Activated naive CD8-positive, alpha-beta T cell (primary cell): Measurements from ENCODE around the gene INTS13.
"Not testable (repeated sequence)": the region's sequence is repeated elsewhere in the genome, so short reads cannot be mapped to it uniquely, and the experiment has no call there.

Experiments used
- H3K27ac Mint-ChIP-seq: one replicate; pipeline ENCODE4 v1.8.0; 2021; ENCODE audit warnings: mixed read lengths
- H3K27me3 Mint-ChIP-seq: one replicate; pipeline ENCODE4 v1.8.0; 2021; ENCODE audit warnings: mixed read lengths
- H3K36me3 Mint-ChIP-seq: one replicate; pipeline ENCODE4 v1.8.0; 2021; ENCODE audit warnings: mixed read lengths
- H3K4me1 Mint-ChIP-seq: one replicate; pipeline ENCODE4 v1.8.0; 2021; ENCODE audit warnings: low read depth, mixed read lengths
- H3K4me3 Mint-ChIP-seq: one replicate; pipeline ENCODE4 v1.8.0; 2021; ENCODE audit warnings: mild to moderate bottlenecking, mixed read lengths
- H3K9me3 Mint-ChIP-seq: one replicate; pipeline ENCODE4 v1.8.0; 2021; ENCODE audit warnings: low read depth, mixed read lengths

The INTS13 gene, protein sequence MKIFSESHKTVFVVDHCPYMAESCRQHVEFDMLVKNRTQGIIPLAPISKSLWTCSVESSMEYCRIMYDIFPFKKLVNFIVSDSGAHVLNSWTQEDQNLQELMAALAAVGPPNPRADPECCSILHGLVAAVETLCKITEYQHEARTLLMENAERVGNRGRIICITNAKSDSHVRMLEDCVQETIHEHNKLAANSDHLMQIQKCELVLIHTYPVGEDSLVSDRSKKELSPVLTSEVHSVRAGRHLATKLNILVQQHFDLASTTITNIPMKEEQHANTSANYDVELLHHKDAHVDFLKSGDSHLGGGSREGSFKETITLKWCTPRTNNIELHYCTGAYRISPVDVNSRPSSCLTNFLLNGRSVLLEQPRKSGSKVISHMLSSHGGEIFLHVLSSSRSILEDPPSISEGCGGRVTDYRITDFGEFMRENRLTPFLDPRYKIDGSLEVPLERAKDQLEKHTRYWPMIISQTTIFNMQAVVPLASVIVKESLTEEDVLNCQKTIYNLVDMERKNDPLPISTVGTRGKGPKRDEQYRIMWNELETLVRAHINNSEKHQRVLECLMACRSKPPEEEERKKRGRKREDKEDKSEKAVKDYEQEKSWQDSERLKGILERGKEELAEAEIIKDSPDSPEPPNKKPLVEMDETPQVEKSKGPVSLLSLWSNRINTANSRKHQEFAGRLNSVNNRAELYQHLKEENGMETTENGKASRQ

GRCh38 chr12:26937863-26938700 lies at the start of gene INTS13, which contains the start of gene FGFR1OP2:
Gene INTS13, minus strand, starts transcription at chr12:26937981. Its CDS starts 1,178 bp downstream, at chr12:26936803.
Gene FGFR1OP2, plus strand, starts transcription at chr12:26938470. Its CDS starts 15,689 bp downstream, at chr12:26954159.
- Mint-ChIP-seq H3K27me3 (no peaks in the 10 kb centered on the region), H3K4me1 (peaks cover 62% of the 10 kb centered on the region), H3K9me3 (no peaks in the 10 kb centered on the region), H3K36me3 (peaks cover under 1% of the 10 kb centered on the region), H3K27ac (peak within 1 kb of the TSS; percentile 91), H3K4me3 (peak within 1 kb of the TSS; percentile 97)

DNA sequence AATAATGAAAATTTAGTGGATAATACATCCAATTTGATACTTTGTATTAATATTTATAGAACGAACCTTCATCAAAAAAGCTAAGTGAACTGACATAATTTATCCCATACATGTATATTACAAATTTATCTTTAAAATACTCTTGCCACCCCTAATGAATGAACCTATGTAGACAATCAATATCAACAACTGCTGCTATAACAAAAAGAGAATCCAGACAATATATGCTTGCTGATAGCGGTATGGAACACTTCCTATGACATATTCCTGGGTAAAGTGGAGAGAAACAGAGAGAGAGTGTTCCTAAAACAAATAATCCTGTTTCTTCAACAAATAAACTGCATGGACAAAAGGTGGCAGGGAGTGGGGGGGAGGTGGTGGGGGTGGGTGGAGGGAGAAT lies 45.1 kb upstream of the INTS13 start:
- no peaks in the 10 kb centered on the region for H3K27me3 Mint-ChIP-seq

DNA sequence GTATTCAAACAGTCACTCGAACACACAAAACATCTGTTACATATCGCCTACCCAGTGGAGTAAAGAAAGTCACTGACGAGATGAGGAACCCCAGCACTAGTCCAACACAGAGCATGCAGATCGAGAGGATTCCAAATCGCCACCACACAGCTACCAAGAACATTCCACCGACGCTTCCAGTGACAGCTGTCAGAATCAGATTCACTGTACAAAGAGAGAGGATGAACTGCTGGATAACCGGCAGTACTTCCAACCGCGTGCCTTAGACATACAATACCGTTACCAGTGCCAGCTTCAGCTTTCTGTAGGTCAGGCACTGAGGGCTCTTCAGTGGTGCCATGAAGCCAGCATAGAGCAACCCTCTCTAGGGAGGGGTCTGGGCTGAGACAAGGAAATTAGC lies 42.0 kb upstream of the INTS13 start:
- H3K27ac Mint-ChIP-seq: peak overlapping the region; percentile 54
- peaks cover 21% of the 10 kb centered on the region for H3K36me3 Mint-ChIP-seq

More for the DNA sequence above, 45.1 kb upstream of the INTS13 start:
- no peak overlapping the region for H3K4me3 Mint-ChIP-seq
- peaks cover 32% of the 10 kb centered on the region for H3K36me3 Mint-ChIP-seq
- no peaks in the 10 kb centered on the region for H3K9me3 Mint-ChIP-seq
- no peak overlapping the region for H3K27ac Mint-ChIP-seq
- no peaks in the 10 kb centered on the region for H3K4me1 Mint-ChIP-seq

DNA sequence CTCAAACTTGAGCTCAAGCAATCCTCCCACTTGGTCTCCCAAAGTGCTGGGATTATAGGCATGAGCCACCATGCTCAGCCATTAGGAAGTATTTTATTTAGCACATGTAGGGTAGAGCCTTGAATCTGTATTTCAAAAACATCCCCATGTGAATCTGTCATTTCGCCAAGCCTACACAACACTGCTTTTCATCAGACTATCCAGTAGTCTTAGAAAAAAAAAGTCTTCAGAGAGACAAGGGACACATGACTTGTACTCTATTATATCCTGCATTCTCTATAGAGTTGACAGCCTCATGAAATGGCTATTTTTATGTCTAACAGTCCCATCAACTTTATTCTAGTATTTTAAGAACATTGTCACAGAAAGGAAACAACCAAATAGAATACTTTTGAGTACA lies 41.0 kb upstream of the INTS13 start:
- H3K36me3 Mint-ChIP-seq: peaks cover 23% of the 10 kb centered on the region

More for the DNA sequence above, 42.0 kb upstream of the INTS13 start:
- Mint-ChIP-seq H3K27me3 (no peaks in the 10 kb centered on the region), H3K4me1 (no peaks in the 10 kb centered on the region), H3K4me3 (no peak overlapping the region), H3K9me3 (no peaks in the 10 kb centered on the region)

DNA sequence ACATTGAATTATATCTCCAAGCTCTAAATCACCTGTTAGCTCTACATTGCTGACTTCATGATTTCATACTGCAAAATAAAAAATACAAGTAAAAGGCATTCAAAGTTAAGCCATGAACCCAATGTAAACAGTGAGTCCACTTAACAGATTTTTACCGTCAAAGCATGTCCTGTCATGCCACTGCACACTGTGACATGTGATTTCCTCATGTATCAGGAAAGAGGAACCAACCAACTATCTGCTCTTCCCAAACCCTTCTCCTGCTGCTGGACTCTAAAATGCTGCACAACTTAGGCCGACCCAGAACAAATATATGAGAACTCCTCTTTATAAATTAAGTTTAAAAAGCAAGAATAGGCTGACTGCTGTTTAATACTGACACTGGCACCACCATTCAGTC lies 38.9 kb upstream of the INTS13 start:
- H3K27ac Mint-ChIP-seq: peak overlapping the region; percentile 24

More for the DNA sequence above, 41.0 kb upstream of the INTS13 start:
- no peak overlapping the region for H3K4me3 Mint-ChIP-seq
- no peaks in the 10 kb centered on the region for H3K27me3 Mint-ChIP-seq
- no peaks in the 10 kb centered on the region for H3K4me1 Mint-ChIP-seq
- no peaks in the 10 kb centered on the region for H3K9me3 Mint-ChIP-seq
- H3K27ac Mint-ChIP-seq: no peak overlapping the region

DNA sequence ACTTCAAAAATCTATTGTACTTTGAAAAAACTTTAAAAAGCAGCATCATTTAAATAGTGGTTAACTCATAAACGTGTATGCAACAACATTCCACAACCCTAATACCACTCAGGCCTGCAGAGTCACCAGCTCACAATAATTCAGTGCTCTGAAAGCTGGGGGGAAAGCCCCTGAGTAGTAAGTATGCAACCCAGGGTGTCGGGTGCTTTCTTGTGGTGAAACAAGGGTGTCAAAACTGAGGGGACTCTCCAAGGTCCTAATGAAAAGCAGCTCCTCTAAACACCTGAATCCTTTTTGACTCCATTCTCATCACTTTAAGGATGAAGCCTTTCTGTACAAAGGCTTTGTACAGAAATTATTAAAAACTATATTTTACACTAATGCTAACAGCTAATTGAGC lies 34.2 kb upstream of the INTS13 start:
- Mint-ChIP-seq H3K36me3 (peaks cover 15% of the 10 kb centered on the region), H3K27ac (no peak overlapping the region), H3K4me3 (peak overlapping the region; percentile 17), H3K4me1 (peaks cover 15% of the 10 kb centered on the region), H3K9me3 (no peaks in the 10 kb centered on the region), H3K27me3 (no peaks in the 10 kb centered on the region)

More for the DNA sequence above, 38.9 kb upstream of the INTS13 start:
- Mint-ChIP-seq H3K27me3 (no peaks in the 10 kb centered on the region), H3K36me3 (peaks cover 16% of the 10 kb centered on the region), H3K4me1 (peaks cover 5% of the 10 kb centered on the region), H3K4me3 (no peak overlapping the region), H3K9me3 (no peaks in the 10 kb centered on the region)

DNA sequence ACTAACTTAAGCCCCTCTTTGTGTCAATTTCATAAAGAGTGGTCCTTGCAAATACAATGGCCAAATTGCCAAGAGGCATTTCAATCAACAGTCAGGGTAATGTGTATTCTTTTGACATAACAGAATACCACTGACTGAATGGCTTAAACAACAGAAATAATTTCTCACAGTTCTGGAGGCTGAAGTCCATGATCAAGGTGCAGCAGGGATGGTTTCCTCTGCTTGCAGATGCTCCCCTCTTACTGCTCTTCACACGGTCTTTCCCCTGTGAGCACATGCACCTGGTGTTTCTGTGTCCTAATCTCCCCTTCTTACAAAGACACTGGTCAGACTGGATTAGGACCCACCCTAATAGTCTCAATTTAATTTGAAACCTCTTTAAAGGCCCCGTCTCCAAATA lies 32.4 kb upstream of the INTS13 start:
- Mint-ChIP-seq H3K4me1 (peaks cover 15% of the 10 kb centered on the region), H3K9me3 (no peaks in the 10 kb centered on the region), H3K27me3 (no peaks in the 10 kb centered on the region), H3K36me3 (peaks cover 11% of the 10 kb centered on the region), H3K27ac (no peak overlapping the region), H3K4me3 (no peak overlapping the region)

DNA sequence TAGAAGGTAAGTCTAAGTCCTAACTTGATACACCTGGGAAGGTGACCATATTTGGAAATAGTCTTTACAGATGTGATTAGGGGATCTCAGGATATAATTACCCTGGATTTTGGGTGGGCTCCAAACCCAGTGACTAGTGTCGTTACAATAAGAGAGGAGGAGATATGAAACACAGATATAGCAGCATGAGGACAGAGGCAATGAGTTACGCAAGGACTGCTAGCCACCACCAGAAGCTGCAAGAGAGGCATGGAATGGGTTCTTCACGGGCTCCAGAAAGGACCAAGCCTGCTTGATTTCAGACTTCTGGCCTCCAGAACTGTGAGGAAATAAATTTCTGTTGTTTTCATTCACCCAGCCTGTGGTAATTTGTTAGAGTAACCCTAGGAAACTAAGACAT lies 29.1 kb upstream of the INTS13 start:
- Mint-ChIP-seq H3K36me3 (peaks cover 8% of the 10 kb centered on the region), H3K4me3 (no peak overlapping the region), H3K27ac (no peak overlapping the region), H3K4me1 (peaks cover 11% of the 10 kb centered on the region), H3K9me3 (no peaks in the 10 kb centered on the region), H3K27me3 (no peaks in the 10 kb centered on the region)

DNA sequence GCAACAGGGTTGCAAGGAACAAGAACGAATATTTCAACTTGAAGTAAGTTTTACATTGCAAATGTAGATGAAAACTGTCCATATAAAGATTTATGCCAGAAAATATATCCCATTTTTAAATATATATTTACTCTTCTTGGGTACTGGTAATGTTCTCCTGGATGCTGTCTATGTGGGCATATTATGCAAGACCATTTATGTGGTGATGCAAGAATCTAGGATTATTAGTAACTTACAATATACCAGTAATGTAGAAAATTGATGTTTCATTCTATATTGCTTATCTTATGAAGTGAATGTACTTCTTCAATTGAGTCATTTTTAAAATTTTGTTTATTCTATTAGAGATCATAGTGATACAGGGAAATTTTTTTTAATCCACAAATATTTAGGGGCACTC lies 25.6 kb upstream of the INTS13 start:
- Mint-ChIP-seq H3K27ac (no peak overlapping the region), H3K4me3 (no peak overlapping the region), H3K36me3 (peaks cover 8% of the 10 kb centered on the region), H3K27me3 (no peaks in the 10 kb centered on the region), H3K4me1 (no peaks in the 10 kb centered on the region), H3K9me3 (no peaks in the 10 kb centered on the region)

DNA sequence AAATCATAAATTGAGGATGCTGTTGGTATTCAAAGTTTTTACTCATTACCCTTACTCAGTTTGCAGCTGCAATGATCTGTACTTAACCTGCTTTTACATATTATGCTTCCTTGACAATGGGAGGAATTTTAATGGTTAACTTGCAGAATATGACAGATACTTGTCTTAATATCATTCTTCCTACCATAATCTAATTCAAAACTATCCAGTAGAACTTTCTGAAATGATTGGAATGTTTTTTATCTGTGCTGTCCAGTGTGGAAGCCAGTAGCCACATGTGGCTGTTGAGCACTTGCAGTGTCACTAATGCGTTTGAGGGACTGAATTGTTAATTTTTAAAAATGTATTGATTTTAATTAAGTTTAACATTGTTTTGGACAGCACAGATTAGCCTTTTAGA lies 24.0 kb upstream of the INTS13 start:
- Mint-ChIP-seq H3K27me3 (no peaks in the 10 kb centered on the region), H3K4me1 (no peaks in the 10 kb centered on the region), H3K4me3 (no peak overlapping the region), H3K9me3 (no peaks in the 10 kb centered on the region), H3K27ac (no peak overlapping the region), H3K36me3 (peaks cover 2% of the 10 kb centered on the region)

- not testable (repeated sequence) for H3K27me3 Mint-ChIP-seq
- peak overlapping the region; percentile 12 for H3K27ac Mint-ChIP-seq
Measured at GRCh38 chr12:26961391-26961790, 23.6 kb upstream of the INTS13 start.

DNA sequence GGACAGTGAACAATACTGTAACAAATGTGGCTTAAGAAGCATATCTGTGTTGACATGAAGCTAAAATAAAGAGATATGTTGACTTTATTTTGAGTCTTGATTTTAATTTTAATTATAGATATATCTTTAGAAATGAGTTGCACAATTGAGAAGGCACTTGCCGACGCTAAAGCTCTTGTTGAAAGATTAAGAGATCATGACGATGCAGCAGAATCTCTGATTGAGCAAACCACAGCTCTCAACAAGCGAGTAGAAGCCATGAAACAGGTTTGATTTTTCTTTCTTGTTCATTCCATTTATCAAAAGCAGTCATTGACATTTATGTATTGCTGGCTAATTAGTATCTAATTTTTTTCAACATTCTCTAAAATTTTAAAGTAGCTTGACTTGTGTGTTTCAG lies 16.2 kb upstream of the INTS13 start:
- H3K9me3 Mint-ChIP-seq: no peaks in the 10 kb centered on the region
- H3K4me1 Mint-ChIP-seq: peaks cover 45% of the 10 kb centered on the region
- H3K27me3 Mint-ChIP-seq: no peaks in the 10 kb centered on the region
- H3K4me3 Mint-ChIP-seq: peak overlapping the region; percentile 20
- peaks cover 9% of the 10 kb centered on the region for H3K36me3 Mint-ChIP-seq
- no peak overlapping the region for H3K27ac Mint-ChIP-seq

More at GRCh38 chr12:26961391-26961790, 23.6 kb upstream of the INTS13 start:
- not testable (repeated sequence) for H3K4me3 Mint-ChIP-seq, H3K4me1 Mint-ChIP-seq, H3K9me3 Mint-ChIP-seq, H3K36me3 Mint-ChIP-seq

- Mint-ChIP-seq H3K27ac (peak overlapping the region; percentile 34), H3K4me3 (no peak overlapping the region), H3K36me3 (peaks cover 11% of the 10 kb centered on the region)
Measured at GRCh38 chr12:26953447-26953846, 15.7 kb upstream of the INTS13 start.

GRCh38 chr12:26948309-26948708 lies 10.5 kb upstream of the INTS13 start:
- Mint-ChIP-seq H3K4me1 (peaks cover 73% of the 10 kb centered on the region), H3K9me3 (peaks cover 7% of the 10 kb centered on the region), H3K27ac (peak overlapping the region; percentile 59), H3K27me3 (no peaks in the 10 kb centered on the region), H3K36me3 (peaks cover 17% of the 10 kb centered on the region), H3K4me3 (peak overlapping the region; percentile 27)

More at GRCh38 chr12:26953447-26953846, 15.7 kb upstream of the INTS13 start:
- peaks cover 46% of the 10 kb centered on the region for H3K4me1 Mint-ChIP-seq
- no peaks in the 10 kb centered on the region for H3K27me3 Mint-ChIP-seq
- peaks cover 1% of the 10 kb centered on the region for H3K9me3 Mint-ChIP-seq
